HG03520 (cell line): ENCODE measurements around the gene SERPINE2.

Experiments
- ATAC-seq: cut with Tn5 transposase; IDR thresholded peaks from one replicate; pipeline ENCODE4 v1.9.1; 2021; ENCODE audit warnings: mild to moderate bottlenecking, moderate library complexity; ENCODE audit not compliant: unreplicated experiment

Gene SERPINE2

GRCh38 chr2:223979730-223980396 is 59.2 kb downstream of the SERPINE2 start:
- ATAC-seq: no peak

GRCh38 chr2:223978451-223978850 is 60.6 kb downstream of the SERPINE2 start:
- no peak for ATAC-seq

- no peak for ATAC-seq
Observed at GRCh38 chr2:223976635-223977226, 62.4 kb downstream of the SERPINE2 start.

GRCh38 chr2:223973606-223974005 is 65.5 kb downstream of the SERPINE2 start:
- no peak for ATAC-seq

- ATAC-seq: no peak
Observed at GRCh38 chr2:223972656-223973102, 66.4 kb downstream of the SERPINE2 start.

GRCh38 chr2:223971731-223972130 is 67.4 kb downstream of the SERPINE2 start:
- ATAC-seq: no peak

GRCh38 chr2:223970343-223971128 is 68.5 kb downstream of the SERPINE2 start:
- peak; percentile 83 for ATAC-seq

GRCh38 chr2:223969856-223970255 is 69.2 kb downstream of the SERPINE2 start:
- ATAC-seq: no peak

- ATAC-seq: no peak
Observed at GRCh38 chr2:223969315-223969714, 69.8 kb downstream of the SERPINE2 start.

GRCh38 chr2:223967981-223968380 is 71.1 kb downstream of the SERPINE2 start:
- no peak for ATAC-seq

- ATAC-seq: no peak
Observed at GRCh38 chr2:223959688-223960087, 79.4 kb downstream of the SERPINE2 start.

GRCh38 chr2:223957092-223957851 is 81.8 kb downstream of the SERPINE2 start, which contains the start of gene MRPL44:
Gene MRPL44, plus strand, starts transcription at chr2:223957463. Its CDS starts 10 bp downstream, at chr2:223957473.
- ATAC-seq: peak; percentile 92

- ATAC-seq: peak; percentile 23
Observed at GRCh38 chr2:223956300-223956699, 82.8 kb downstream of the SERPINE2 start.

GRCh38 chr2:223954401-223954800 is 84.7 kb downstream of the SERPINE2 start:
- ATAC-seq: no peak

GRCh38 chr2:223952280-223952968 is 86.7 kb downstream of the SERPINE2 start:
- ATAC-seq: peak; percentile 49

GRCh38 chr2:223950448-223951347 is 88.4 kb downstream of the SERPINE2 start:
- no peak for ATAC-seq

- ATAC-seq: no peak
Observed at GRCh38 chr2:223949241-223949840, 89.7 kb downstream of the SERPINE2 start.

- ATAC-seq: no peak
Observed at GRCh38 chr2:223947711-223948205, 91.3 kb downstream of the SERPINE2 start.

GRCh38 chr2:223945755-223946154 is 93.3 kb downstream of the SERPINE2 start:
- ATAC-seq: no peak
